GM21423 (cell line): ENCODE measurements around the gene RIT2.

Source experiments
- ATAC-seq: cut with Tn5 transposase; IDR thresholded peaks from one replicate; pipeline ENCODE4 v1.9.1; 2021; ENCODE audit warnings: mild to moderate bottlenecking, moderate library complexity; ENCODE audit not compliant: unreplicated experiment

The RIT2 gene

DNA sequence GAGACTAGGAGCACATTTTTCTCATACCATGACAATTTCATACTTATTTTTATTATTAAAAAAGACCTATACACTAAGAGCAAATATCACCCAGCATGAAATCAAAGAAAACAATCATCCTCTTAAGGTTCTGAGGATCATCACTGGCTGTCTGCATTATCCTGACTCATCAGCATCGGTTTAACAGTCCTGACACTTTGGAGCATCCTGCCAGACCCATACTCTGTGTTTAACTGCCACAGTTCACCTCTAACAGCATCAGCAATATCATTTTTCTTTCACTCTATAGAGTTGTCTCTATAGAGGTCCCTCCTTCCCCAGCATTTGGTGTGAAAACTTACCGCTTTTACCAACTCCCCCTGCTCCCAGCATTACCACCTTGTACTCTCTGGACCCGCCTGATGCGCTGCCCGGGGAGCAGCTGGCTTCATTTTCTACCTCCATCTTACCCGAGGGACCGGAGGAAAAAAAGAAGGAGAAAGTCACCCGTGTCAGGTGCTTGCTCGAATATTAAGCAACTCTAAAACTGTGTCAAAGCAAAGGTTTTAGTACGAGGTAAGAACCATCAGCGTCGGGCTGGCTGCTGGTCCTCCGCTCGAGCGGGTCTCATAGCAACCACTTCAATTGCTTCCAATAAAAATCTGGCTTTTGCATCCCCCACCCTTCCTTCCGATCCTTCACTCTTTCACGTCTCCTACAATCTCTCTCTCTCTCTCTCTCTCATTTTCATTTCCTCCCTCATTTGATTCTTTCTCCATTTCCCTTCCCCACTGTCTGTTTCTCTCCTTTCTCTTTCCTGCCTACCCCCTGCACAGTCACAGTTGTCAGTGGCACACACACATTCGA is at the start of gene RIT2:
Gene RIT2, minus strand, starts transcription at position 610 of the 846 bp plus-strand sequence.
- no peak for ATAC-seq

DNA sequence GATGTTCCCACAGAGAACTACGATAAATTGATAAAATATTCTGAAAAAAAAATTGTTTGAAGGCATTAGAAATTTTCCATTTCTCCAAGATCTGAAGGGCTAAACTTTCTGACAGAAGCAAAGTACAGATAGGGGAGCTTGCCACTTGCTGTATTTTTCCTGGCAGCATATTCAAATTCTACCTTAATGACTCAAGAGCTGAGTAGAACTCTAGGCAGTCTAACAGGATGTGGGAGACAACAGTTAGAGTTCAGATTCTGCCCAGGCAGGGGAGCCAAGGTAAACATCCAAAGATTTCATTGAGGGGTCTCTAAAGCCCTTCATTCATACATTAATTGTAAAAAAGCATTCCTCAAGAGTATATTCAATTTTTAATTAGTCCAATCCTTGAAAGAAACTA is 46.0 kb upstream of the RIT2 start:
- ATAC-seq: no peak

DNA sequence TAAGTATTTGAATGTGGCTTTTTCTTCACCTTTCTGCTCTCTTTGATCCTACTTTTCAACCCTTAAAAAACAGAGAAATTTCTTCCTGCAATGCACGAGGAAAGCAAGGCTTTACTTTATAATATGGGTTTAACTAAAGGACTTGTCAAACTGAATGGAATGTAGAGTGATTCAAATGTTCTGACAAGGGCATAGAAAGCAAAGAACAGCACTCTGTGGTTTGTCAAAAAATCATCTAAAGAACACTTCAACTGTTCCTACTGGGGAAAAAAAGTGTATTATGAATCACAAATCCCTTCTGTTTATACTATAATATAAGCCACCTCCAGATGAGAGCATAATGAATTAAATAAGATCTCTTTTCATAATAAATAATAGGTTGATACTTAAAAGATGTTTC is 45.0 kb upstream of the RIT2 start:
- no peak for ATAC-seq

DNA sequence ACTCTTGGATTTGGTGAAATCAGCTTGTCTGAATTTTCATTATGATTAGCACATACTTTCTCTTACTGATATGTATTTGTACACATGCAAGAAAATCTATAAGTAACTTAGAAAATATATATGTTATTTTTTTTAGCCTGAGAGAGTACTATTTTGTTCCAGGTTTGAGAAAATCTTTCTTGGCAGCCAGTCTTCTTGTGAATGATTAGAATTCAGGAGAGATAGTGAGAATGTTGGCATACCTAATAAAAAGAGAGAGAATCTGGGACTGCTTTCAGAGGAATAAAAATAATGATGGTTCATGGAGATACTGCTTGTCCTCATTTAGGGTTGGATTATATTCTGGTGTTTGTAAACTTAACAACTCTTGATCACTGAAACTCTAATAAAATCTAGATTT is 44.4 kb upstream of the RIT2 start:
- ATAC-seq: no peak

DNA sequence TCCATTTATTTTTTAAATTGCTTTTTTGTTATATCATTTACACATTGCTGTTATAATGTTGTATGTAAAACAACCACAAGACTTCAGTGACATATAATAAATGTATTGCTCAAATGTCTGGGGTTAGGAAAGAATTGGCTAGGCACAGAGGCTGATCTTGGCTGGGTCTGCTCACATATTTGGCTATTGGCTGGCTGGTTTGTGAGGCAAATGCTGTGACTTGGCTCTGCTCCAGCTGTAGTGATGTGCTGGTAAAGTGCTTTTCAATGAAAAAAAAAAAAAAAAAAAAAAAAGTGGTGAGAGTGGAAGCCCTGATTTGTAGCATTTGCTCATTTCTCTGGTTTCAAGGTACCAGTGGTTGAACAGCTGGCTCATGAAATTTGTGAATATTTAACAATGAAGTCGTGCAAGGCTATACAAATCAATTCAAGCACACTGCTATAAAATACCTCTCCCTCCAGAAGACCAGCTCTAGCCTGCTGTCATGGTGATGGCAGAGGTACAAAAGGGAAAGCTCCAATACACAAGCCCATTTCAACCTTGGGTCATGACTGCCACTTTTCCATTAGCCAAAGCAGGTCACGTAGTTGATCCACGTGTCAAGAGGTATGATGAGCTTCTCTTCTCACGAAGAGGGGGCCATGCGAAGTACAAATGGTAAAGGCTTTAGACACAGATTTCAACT is 43.7 kb upstream of the RIT2 start:
- ATAC-seq: no peak

DNA sequence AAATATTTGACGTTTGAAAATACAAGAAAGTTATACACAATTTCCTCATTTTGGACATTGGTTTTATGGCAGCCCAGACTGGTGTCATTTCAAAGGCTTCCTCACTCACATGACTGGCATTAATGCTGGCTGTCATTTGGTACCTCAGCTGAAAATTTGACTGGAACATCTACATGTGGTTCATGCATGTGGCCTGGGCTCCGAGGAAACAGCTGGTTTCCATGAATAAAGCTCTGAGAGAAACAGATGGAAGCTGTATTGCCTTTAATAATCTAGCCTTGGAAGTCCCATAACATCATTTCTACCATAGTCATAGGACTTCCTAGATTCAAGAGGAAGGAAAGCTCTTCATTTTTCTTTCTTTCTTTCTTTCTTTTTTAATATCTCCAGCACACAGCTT is 42.9 kb upstream of the RIT2 start:
- no peak for ATAC-seq

DNA sequence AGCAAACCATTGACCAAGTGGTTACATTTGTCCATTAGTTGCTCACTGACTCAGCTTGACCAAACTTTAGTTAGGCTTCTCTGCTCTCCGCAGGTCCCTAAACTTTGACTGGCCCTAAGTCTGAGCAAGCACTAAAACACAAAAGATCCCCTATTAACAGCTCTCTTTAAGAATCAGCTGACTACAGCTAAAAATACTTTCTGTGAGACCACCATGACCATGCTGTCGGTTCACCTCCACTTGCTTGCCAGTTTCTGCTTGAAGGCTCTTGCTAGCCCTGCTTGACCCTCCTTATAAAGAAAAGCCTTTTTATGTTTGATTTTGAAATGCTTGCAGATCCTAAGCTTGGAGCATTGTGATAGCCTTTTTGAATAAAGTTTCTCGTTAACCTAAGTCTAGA is 40.4 kb upstream of the RIT2 start:
- ATAC-seq: no peak

DNA sequence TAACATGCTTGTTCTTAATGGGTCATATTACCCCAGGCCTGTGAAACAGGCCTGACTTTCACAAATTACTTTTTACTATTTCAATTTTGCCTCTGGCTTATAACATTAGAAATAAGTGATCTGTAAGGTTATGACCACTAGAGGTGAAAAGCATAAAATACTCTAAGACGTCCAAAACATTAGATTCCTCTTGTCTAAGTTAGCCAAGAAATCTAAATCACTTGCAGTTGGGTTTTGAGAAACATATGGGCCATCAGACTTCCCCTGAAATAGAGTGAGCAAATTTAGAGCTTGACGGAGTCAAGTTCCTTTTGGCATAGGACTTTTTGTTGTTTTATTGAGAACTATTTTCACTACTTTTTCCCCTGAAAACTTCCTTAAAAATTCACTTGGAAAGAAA is 32.7 kb upstream of the RIT2 start:
- no peak for ATAC-seq

DNA sequence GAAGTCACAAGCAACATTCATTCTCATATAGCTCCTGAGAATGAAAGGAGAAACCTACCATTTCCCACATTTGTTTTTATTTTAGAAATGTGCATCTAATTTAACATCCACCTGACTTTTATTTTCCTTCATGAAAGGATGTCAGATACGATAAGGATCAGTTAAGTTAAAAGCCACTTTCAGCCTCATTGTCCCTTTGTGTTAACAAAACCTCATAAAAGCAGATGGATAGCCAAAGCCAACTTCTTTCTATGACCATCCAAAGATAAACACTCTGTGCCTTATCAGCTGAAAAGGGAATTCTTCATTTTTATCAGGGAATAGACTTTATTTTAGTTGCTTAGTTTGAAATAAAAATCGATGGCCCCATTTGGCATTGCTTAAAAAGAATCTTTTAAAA is 25.7 kb upstream of the RIT2 start:
- ATAC-seq: no peak

DNA sequence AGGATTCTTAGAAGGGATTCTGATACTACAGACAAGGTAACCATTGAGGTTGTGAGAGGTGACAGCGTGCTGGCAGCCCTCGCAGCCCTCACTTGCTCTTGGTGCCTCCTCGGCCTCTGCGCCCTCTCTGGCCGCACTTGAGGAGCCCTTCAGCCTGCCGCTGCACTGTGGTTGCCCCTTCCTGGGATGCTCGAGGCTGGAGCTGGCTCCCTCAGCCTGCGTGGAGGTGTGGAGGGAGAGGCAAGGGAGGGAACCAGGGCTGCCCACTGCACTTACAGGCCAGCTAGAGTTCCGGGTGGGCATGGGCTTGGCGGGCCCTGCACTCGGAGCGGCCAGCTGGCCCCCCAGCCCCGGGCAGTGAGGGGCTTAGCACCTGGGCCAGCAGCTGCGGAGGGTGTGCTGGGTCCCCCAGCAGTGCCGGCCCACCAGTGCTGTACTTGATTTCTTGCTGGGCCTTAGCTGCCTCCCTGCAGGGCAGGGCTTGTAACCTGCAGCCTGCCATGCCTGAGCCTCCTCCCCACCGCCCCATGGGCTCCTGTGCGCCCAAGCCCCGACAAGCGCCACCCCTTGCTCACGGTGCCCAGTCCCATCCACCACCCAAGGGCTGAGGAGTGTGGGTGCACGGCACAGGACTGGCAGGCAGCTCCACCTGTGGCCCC is 23.9 kb upstream of the RIT2 start:
- no peak for ATAC-seq

DNA sequence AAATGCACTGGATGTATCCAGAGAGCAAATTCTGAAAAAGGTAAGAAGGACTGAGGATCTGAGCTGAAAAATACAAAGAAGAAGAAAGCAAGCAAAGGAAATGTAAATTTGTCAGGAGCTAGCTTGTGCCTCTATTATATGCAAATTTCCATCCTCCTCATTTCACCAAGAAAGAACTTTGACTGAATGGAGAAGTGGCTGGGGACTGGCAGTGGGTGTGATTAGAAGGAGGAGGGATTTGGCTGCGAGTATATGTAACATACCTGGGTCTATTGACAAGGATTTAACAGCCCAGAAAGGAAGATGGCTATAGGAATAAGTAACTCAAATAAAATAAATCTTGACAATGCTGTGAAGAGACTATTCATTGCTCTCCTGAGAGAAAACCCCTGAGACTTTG is 19.4 kb upstream of the RIT2 start:
- no peak for ATAC-seq

DNA sequence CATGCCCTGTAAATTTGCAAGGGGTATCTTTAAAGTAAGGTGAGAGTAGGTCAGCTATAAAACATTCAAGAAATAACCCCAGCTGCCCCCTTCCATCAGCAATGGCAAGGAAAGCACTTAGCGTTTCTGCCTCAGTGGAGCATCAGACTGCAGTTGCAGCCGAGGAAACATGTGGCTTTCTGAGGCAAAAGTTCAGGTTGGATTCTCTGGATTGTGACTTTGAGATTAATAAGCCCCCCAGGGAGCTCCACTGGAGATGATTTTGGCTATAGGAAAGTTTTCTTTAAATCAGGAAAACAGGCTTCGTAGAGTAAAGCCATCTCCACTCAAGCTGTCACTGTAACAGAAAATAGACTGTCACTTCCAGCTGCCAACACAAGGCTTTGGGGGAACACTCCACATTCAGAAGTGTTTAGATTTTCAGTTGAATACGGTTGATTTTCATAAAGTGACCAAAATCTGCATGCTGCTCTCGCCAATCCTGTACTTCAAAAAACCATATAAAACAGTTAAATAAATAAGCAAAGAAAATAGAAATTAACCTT is 15.3 kb upstream of the RIT2 start:
- ATAC-seq: no peak

DNA sequence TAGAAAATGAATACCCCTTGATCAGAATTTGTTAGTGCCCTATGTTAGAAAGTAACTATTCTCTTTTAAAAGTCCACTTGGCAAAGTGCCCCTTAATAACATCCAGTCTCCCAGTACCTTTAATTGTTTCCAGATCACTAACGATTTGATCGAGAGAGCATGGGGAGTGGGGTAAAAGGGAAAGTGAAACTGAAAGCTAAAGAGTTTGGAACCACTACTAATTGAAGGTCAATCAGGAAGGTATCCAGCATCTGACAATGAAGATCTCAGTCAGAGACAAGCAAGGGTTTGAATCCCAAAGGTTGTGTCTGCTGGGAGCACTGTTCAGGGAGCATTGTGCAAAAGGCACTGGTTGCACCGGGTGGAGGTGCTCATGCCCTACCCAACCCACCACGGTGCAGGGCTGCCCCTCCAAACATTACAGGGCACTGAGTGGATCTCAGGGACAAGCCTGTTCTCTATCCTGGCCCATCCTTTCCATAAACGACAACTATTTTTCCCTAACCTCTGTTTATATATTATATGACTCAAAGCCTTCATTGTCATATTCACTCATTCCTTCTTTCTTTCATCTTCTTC is 14.6 kb upstream of the RIT2 start:
- ATAC-seq: no peak

DNA sequence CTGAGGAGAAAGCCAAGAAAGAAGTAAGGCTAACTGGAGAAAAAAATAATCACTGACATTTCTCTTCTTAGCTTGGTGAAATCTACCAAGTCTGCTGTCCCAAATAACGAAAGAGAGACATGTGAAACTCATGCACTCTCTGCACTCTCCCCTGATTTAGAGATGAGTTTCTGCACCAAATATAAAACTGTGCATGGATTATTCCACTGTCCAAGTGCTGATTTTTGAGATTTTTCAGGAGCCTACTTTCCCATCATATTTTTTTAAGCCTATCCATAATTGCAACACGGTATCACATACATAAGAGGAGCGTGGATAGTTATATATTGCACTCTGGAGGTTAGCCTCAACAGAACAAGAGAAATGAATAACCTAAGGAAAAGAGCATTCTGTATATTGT is 10.0 kb upstream of the RIT2 start:
- no peak for ATAC-seq

DNA sequence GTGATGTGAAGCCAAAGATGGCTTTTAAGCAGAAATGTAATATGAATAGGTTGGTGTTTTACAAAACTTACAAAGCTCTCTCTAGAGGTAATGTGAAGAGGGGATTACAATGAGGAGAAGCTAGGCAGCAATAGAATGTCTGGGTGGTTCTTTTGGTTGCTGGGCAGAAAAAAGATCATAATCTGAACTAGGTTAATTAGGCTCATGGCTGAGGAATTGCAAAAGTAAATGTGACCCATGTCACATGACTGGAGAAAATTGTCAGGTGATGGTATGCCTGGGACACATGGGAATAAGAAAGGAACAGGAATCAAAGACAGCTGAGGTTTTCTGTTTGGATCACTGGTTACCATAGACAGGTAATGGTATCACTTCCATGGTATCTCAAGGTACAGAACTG is 7.5 kb upstream of the RIT2 start:
- no peak for ATAC-seq

DNA sequence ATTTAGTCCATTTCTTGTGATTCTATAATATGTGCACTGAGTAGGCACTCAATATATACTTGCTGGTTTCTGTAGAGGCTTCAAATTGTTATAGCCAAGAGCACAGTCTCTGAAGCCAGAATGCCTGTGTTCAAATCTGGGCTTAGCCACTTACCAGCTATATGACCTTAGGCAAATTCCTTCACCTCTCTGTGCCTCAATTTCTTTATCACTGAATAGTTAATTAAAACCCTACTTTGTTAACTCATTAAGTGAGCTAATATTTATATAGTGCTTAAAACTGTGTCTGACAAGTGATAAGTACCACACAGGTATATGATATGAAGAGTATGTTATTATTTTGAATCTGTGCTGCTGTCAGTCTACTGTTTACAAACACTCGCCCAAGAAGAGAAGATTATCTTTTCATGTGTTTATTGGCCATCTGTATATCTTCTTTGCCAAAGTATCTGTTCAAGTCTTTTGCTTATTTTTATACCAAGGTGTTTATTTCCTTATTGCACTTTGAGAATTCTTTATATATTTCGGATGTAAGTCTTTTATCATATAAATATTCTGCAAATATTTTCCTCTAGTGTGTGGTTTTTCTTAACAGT is 1.3 kb upstream of the RIT2 start:
- no peak for ATAC-seq

DNA sequence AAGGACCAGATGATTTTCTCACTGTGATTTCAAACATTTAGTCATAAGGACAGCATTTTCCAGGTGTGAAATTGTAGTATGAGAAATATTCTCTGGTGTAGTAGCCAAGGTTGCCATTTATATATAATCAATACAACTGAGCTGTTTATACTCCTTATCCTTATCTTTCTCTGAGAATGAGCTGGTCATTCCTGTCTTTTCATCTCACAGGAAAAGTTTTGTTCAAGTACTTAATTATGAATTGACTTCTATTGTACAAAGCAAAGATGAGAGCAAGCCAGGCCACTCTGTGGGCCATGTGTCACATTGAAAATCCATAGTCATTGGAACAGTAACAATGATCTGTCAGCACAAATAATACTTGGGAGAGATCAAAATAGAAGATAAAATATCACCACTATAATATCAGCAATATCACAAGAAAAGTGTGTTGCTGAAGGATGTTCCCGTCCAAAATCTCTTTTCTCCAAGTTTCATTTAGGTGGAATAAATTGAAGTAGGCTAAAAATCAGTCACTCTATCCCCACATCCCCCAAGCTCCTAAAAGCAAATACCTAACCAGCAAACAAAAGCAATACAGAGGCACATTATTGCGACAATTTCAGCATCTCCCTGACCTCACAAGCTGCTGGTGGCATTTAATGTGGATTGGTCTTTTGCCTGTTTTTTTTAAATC is 2.1 kb downstream of the RIT2 start:
- no peak for ATAC-seq

DNA sequence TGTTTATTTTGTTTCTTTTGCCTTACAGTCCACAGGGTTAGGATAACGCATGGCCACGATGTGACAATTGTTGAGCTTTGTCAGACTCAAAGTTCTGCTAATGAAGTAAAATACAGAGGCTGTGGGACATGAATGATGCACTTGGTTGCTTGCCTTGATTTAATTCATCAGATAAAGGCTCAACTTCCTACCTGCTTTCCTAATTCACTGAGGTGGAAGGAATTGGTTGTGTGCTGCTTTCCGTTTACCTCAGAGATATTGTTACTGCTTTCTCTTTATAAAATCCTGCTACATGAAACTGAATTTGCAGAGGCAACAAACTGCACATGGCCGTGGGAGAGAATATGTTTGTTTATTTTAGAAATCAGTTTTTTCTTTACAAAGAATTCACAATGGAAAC is 6.6 kb downstream of the RIT2 start:
- no peak for ATAC-seq

DNA sequence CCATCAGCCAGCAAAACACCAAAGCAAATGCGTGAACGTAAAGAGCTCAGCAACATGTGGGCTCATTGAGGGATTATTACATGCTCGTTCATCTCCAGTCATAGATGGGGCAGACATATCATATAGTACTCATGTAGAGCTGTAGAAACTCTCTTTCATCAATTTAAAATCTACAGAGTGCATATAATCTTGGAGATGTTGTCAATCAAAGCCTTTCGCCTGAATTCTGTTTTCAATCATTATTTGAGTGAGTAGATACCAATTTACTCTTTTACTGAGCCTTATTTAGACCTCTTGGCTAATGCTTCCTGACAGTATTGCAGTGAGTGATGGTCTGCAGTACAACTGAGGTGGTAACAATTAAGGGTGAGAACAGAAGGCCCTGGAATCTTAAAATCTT is 7.0 kb downstream of the RIT2 start:
- ATAC-seq: no peak

DNA sequence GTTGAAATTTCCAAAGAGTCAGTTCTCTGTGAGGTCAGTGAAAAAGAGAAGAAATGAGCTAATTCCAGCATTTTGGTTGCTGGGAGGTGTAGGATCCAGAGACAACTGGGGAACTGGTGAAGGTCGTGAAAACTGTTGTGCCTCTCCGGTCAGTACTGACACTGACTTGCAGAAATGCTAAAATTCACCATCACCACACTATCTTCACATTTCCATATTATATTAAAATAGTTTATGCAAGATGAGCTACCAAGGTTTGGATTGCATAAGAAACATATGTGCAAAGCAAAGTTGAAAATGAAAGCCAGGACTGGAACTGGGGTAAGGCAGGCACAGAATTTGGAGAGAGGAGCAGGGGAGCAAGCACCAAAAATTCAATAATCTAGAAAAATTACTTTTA is 21.8 kb downstream of the RIT2 start:
- no peak for ATAC-seq
